ENCODE measurements around the gene ADRA2C. TPM values are rescaled to one million over a fixed set of nuclear protein-coding genes. Genes with fewer than 3 reads are reported as not detected.

Gene ADRA2C
- total RNA-seq, 1 experiment from 2014 or later, result 8.6 TPM

DNA sequence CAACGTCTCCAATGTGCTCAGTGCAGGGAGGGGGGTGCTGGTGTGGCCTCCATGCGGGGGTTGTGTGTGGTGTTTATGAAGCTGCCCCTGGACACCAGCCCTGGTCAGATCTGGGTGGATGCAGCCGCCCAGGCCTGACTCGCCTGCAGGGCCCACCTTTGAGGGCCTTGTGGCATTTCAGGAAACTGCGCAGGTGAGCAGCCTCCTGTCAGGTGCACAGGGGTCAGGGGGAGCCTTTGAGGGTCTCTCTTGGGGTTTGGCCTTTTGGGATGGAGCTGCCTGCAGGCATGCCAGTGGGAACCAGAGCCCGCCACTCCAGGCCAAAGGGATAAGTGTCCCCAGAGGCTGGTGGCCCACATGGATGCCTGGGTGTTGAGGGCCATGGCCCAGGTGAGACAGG, 45.4 kb downstream of the ADRA2C start:
- H2AFZ ChIP-seq (ENCODE audit: low read length), result no peak overlapping the region
- H3K27me3 ChIP-seq (ENCODE audit: insufficient read depth, low read length), result no peaks in the 10 kb centered on the region
- no peaks in the 10 kb centered on the region for H3K79me2 ChIP-seq (ENCODE audit: insufficient read depth, low read length)
- no peak overlapping the region for H3K9ac ChIP-seq (ENCODE audit: extremely low read depth, insufficient read length, low read length)
- Mint-ChIP-seq H3K36me3 (ENCODE audit: insufficient read depth in 1 of 3, low read depth in 3 of 3) (no peaks in the 10 kb centered on the region; a peak in 1 of 7 replicates), H3K9me3 (peaks cover 3 to 4% of the 10 kb centered on the region in 2 experiments), H3K27ac (no peak overlapping the region; a peak in 1 of 7 replicates), H3K4me3 (no peak overlapping the region), H3K27me3 (ENCODE audit: low read depth) (peaks cover 23% of the 10 kb centered on the region), H3K4me1 (peaks cover 22 to 30% of the 10 kb centered on the region in 2 experiments)
- H2BK20ac ChIP-seq (ENCODE audit: low read depth, low read length, poor library complexity, severe bottlenecking), result no peak overlapping the region
- H3K4ac ChIP-seq (ENCODE audit: low read depth, low read length), result no peak overlapping the region
- no peak for TF ChIP-seq CTCF (conservative IDR thresholded peaks at IDR 0.05)
- H3K4me1 ChIP-seq (ENCODE audit: insufficient read depth, low read length), result no peaks in the 10 kb centered on the region
- H4K8ac ChIP-seq (replicated peaks; ENCODE audit: insufficient read length, low read depth, low read length), result no peak overlapping the region
- H2BK5ac ChIP-seq (ENCODE audit: insufficient read length, low read length), result no peak overlapping the region
- H3T11ph ChIP-seq (ENCODE audit: low read length), result no peak overlapping the region
- no peaks in the 10 kb centered on the region for H3K23me2 ChIP-seq (ENCODE audit: insufficient read length, low read depth, low read length, poor library complexity, severe bottlenecking)
- no peak for DNase-seq
- no peak overlapping the region for H3K4me2 ChIP-seq (ENCODE audit: insufficient read depth, insufficient read length, low read length)
- no peak overlapping the region for H3K56ac ChIP-seq (ENCODE audit: insufficient read length, low read depth, low read length)
- H2BK120ac ChIP-seq (ENCODE audit: low read depth, low read length, poor library complexity, severe bottlenecking), result no peak overlapping the region
- no peaks in the 10 kb centered on the region for H3K9me3 ChIP-seq (ENCODE audit: control insufficient read depth, low read depth, low read length)
- no peak overlapping the region for H3K27ac ChIP-seq (ENCODE audit: insufficient read length, low read depth, low read length)
- no peak overlapping the region for H3K18ac ChIP-seq (ENCODE audit: insufficient read length, low read depth, low read length)
- no CpG with 5 or more reads among the region's 6 CpGs for whole genome bisulfite sequencing (ENCODE audit: extremely low coverage, insufficient read length, low lambda C conversion rate)
- H2BK15ac ChIP-seq (ENCODE audit: low read depth, low read length), result no peak overlapping the region
- no peaks in the 10 kb centered on the region for H3K79me1 ChIP-seq (ENCODE audit: insufficient read depth, low read depth, low read length, poor library complexity, severe bottlenecking)
- H4K20me1 ChIP-seq (ENCODE audit: control insufficient read depth, insufficient read depth, insufficient read length), result no peaks in the 10 kb centered on the region
- H4K91ac ChIP-seq (ENCODE audit: insufficient read length, low read depth, low read length), result no peak overlapping the region
- H3K23ac ChIP-seq (ENCODE audit: insufficient read length, low read depth, low read length), result no peak overlapping the region
- no peak overlapping the region for H2BK12ac ChIP-seq (ENCODE audit: insufficient read length, low read depth, low read length)
- no peak overlapping the region for H4K5ac ChIP-seq (ENCODE audit: insufficient read length, low read depth, low read length)
- no peak overlapping the region for H3K14ac ChIP-seq (ENCODE audit: insufficient read depth, low read length)
- no peak overlapping the region for H2AK5ac ChIP-seq (ENCODE audit: insufficient read length, low read length)

Data from H9 (cell line).